OCI-LY3 (cell line): ENCODE measurements around the gene NT5C2.
"Not testable (repeated sequence)": the region's sequence is repeated elsewhere in the genome, so short reads cannot be mapped to it uniquely, and the experiment has no call there.

Source experiments
- H2AFZ ChIP-seq: fragments of 200-600, 300-600 bp; shearing (Covaris generic); 2 replicates; pipeline ENCODE4 v1.6.0; 2014; ENCODE audit warnings: antibody characterized with exemption, low read depth, low read length
- H3K27ac ChIP-seq: fragments of 200-600, 300-600 bp; sonication (generic); 2 replicates; pipeline ENCODE4 v1.5.1; 2014; ENCODE audit warnings: mild to moderate bottlenecking, low read length, moderate library complexity, mixed read lengths
- H3K27me3 ChIP-seq: fragments of 200-600, 300-600 bp; sonication (generic); 2 replicates; pipeline ENCODE4 v1.6.1; 2014; ENCODE audit warnings: low read depth, low read length, mixed read lengths
- H3K36me3 ChIP-seq: fragments of 200-600, 300-600 bp; sonication (generic); replicated peaks from 2 replicates; pipeline ENCODE3; 2014; ENCODE audit warnings: low read depth, low read length, mixed read lengths
- H3K4me1 ChIP-seq: fragments of 300-600, 200-600 bp; sonication (generic); 2 replicates; pipeline ENCODE4 v1.6.1; 2014; ENCODE audit warnings: low read length, mixed read lengths
- H3K4me2 ChIP-seq: fragments of 200-600, 300-600 bp; sonication (generic); 2 replicates; pipeline ENCODE4 v1.6.1; 2014; ENCODE audit warnings: low read length, mixed read lengths
- H3K4me3 ChIP-seq: fragments of 300-600, 200-600 bp; sonication (generic); 2 replicates; pipeline ENCODE4 v1.5.1; 2014; ENCODE audit warnings: antibody characterized with exemption, mild to moderate bottlenecking, low read length, moderate library complexity
- H3K79me2 ChIP-seq: fragments of 300-600, 200-600 bp; shearing (Covaris generic); 2 replicates; pipeline ENCODE4 v1.6.1; 2014; ENCODE audit warnings: mild to moderate bottlenecking, low read length, mixed read lengths
- H3K9ac ChIP-seq: fragments of 300-600, 200-600 bp; shearing (Covaris generic); 2 replicates; pipeline ENCODE4 v1.6.0; 2014; ENCODE audit warnings: mild to moderate bottlenecking, low read length, moderate library complexity
- H3K9me3 ChIP-seq: fragments of 200-600, 300-600 bp; shearing (Covaris generic); 2 replicates; pipeline ENCODE4 v1.6.1; 2014; ENCODE audit warnings: low read length, mixed read lengths; ENCODE audit not compliant: insufficient read depth
- H4K20me1 ChIP-seq: fragments of 200-600, 300-600 bp; sonication (generic); 2 replicates; pipeline ENCODE4 v1.6.1; 2016; ENCODE audit warnings: low read length, mixed read lengths; ENCODE audit not compliant: insufficient read depth
- CTCF ChIP-seq: fragments of 200-600, 300-600 bp; sonication (generic); IDR thresholded peaks from 2 replicates; pipeline ENCODE4 v1.5.1; 2014; ENCODE audit warnings: antibody characterized with exemption, low read length, low read depth
- EZH2phosphoT487 ChIP-seq: fragments of 200-600 bp; shearing (Covaris generic); IDR thresholded peaks from 2 replicates; pipeline ENCODE4 v1.6.1; 2018; ENCODE audit warnings: antibody characterized with exemption, mixed run types, low read depth

The NT5C2 gene

GRCh38 chr10:103171278-103171677 is 21.8 kb downstream of the NT5C2 start:
- Histone ChIP-seq H3K9ac (no peak overlapping the region), H4K20me1 (0 out of 2 replicates have a peak, but pooled peaks cover 3% of the 10 kb centered on the region), H3K4me2 (no peak overlapping the region), H3K79me2 (no peaks in the 10 kb centered on the region), H3K36me3 (no peaks in the 10 kb centered on the region), H3K4me1 (no peaks in the 10 kb centered on the region), H2AFZ (no peak overlapping the region), H3K27ac (no peak overlapping the region), H3K27me3 (no peaks in the 10 kb centered on the region), H3K4me3 (no peak overlapping the region), H3K9me3 (no peaks in the 10 kb centered on the region)
- no peak for TF ChIP-seq EZH2phosphoT487
- TF ChIP-seq CTCF, result no peak

GRCh38 chr10:103168438-103168837 is 24.6 kb downstream of the NT5C2 start:
- H3K36me3 ChIP-seq, result no peaks in the 10 kb centered on the region
- no peak overlapping the region for H3K4me3 ChIP-seq
- H3K27me3 ChIP-seq, result no peaks in the 10 kb centered on the region
- H4K20me1 ChIP-seq, result no peaks in the 10 kb centered on the region
- no peaks in the 10 kb centered on the region for H3K4me1 ChIP-seq
- H2AFZ ChIP-seq, result no peak overlapping the region
- no peak overlapping the region for H3K4me2 ChIP-seq
- H3K9ac ChIP-seq, result no peak overlapping the region
- H3K79me2 ChIP-seq, result no peaks in the 10 kb centered on the region
- H3K9me3 ChIP-seq, result no peaks in the 10 kb centered on the region
- no peak overlapping the region for H3K27ac ChIP-seq
- TF ChIP-seq CTCF (no peak), EZH2phosphoT487 (no peak)

- not testable (repeated sequence) for H3K4me1 ChIP-seq, H3K36me3 ChIP-seq, H2AFZ ChIP-seq, H3K27me3 ChIP-seq, H4K20me1 ChIP-seq, H3K9me3 ChIP-seq, H3K9ac ChIP-seq, H3K4me2 ChIP-seq, H3K79me2 ChIP-seq, H3K4me3 ChIP-seq, H3K27ac ChIP-seq
Observed at GRCh38 chr10:103167554-103167953, 25.5 kb downstream of the NT5C2 start.

GRCh38 chr10:103166523-103166922 is 26.5 kb downstream of the NT5C2 start:
- Histone ChIP-seq H3K4me2 (no peak overlapping the region), H3K9ac (no peak overlapping the region), H4K20me1 (no peaks in the 10 kb centered on the region), H2AFZ (no peak overlapping the region), H3K9me3 (no peaks in the 10 kb centered on the region), H3K79me2 (no peaks in the 10 kb centered on the region), H3K4me3 (no peak overlapping the region), H3K36me3 (no peaks in the 10 kb centered on the region), H3K27me3 (no peaks in the 10 kb centered on the region), H3K27ac (no peak overlapping the region), H3K4me1 (no peaks in the 10 kb centered on the region)
- no peak for TF ChIP-seq CTCF
- TF ChIP-seq EZH2phosphoT487, result no peak

GRCh38 chr10:103163766-103164403 is 29.2 kb downstream of the NT5C2 start:
- H3K79me2 ChIP-seq, H3K4me1 ChIP-seq, H3K36me3 ChIP-seq: not testable (repeated sequence)

More at GRCh38 chr10:103163766-103164403, 29.2 kb downstream of the NT5C2 start:
- not testable (repeated sequence) for H3K27ac ChIP-seq, H4K20me1 ChIP-seq, H3K27me3 ChIP-seq, H2AFZ ChIP-seq, H3K4me3 ChIP-seq, H3K4me2 ChIP-seq, H3K9me3 ChIP-seq, H3K9ac ChIP-seq
